GM12878 (cell line): ENCODE measurements around the gene SEL1L. TPM values are rescaled to one million over a fixed set of nuclear protein-coding genes. Genes with fewer than 3 reads are reported as not detected.
A peak's percentile ranks its signal among the peaks of the same experiment; 100 is the strongest.

Source experiments
- BCL3 ChIP-seq: IDR thresholded peaks from 2 replicates; pipeline ENCODE4 v1.6.1; 2011; ENCODE audit warnings: borderline replicate concordance, low read depth, mild to moderate bottlenecking, moderate library complexity, low read length; ENCODE audit not compliant: insufficient read depth, poor library complexity, severe bottlenecking
- ELK1 ChIP-seq: IDR thresholded peaks from 2 replicates; pipeline ENCODE4 v1.6.1; 2012; ENCODE audit warnings: low read depth, low read length, improper control_type of control experiment
- HDAC2 ChIP-seq: fragments of 200-600 bp; sonication (generic); IDR thresholded peaks from 2 replicates; pipeline ENCODE4 v1.6.1; 2017
- HSF1 ChIP-seq: fragments of 150-350 bp; IDR thresholded peaks from 2 replicates; pipeline ENCODE4 v1.6.1; 2014; ENCODE audit warnings: mild to moderate bottlenecking, low read depth, low read length
- JUND ChIP-seq: IDR thresholded peaks from 2 replicates; pipeline ENCODE4 v1.6.1; 2012; ENCODE audit warnings: low read depth, mild to moderate bottlenecking, low read length, improper control_type of control experiment, moderate library complexity
- PRDM15 ChIP-seq: fragments of 450-650 bp; formaldehyde crosslinking; IDR thresholded peaks from 2 replicates; pipeline ENCODE4 v1.4.0; 2020; ENCODE audit warnings: mild to moderate bottlenecking, moderate library complexity
- RAD51 ChIP-seq: fragments of 450-650 bp; IDR thresholded peaks from 2 replicates; pipeline ENCODE4 v1.6.1; 2016; ENCODE audit warnings: moderate library complexity, mild to moderate bottlenecking, inconsistent platforms
- RCOR1 ChIP-seq: conservative IDR thresholded peaks from 2 replicates; pipeline ENCODE4 v1.6.1; 2012; ENCODE audit warnings: low read depth, low read length, improper control_type of control experiment
- REST ChIP-seq: IDR thresholded peaks from 2 replicates; pipeline ENCODE4 v1.6.1; 2012; ENCODE audit warnings: mild to moderate bottlenecking, low read depth, low read length
- RFX5 ChIP-seq: IDR thresholded peaks from 2 replicates; pipeline ENCODE4 v1.6.1; 2011; ENCODE audit warnings: low read depth, low read length, improper control_type of control experiment
- TAF1 ChIP-seq: IDR thresholded peaks from 2 replicates; pipeline ENCODE4 v1.6.1; 2011; ENCODE audit warnings: mild to moderate bottlenecking, low read depth, low read length, borderline replicate concordance
- TARDBP ChIP-seq: IDR thresholded peaks from 2 replicates; pipeline ENCODE4 v1.6.1; 2016; ENCODE audit warnings: borderline replicate concordance
- ZBTB4 ChIP-seq: fragments of 450-650 bp; formaldehyde crosslinking; IDR thresholded peaks from 2 replicates; pipeline ENCODE4 v1.4.0; 2022; ENCODE audit warnings: mild to moderate bottlenecking, moderate library complexity
- ZNF207 ChIP-seq: fragments of 450-650 bp; IDR thresholded peaks from 2 replicates; pipeline ENCODE4 v1.6.1; 2014; ENCODE audit warnings: antibody characterized with exemption, mild to moderate bottlenecking, borderline replicate concordance
- polyA plus RNA-seq, 11 experiments: library from polyadenylated mRNA; depleted of rRNA in 4 of 11; unstranded in 6 of 11; stranded (reverse) in 5 of 11; fragments of >200 nt; fragmentation: Nextera tagmentation in 4 of 11; fragmentation: Illumina TruSeq in 1 of 11; extraction: Ambion mirVana in 4 of 11; extraction: Trizol in 1 of 11; gene quantifications; 1 replicate in 1 of 11; 2 replicates in 10 of 11; pipeline versions ENCODE4 v1.2.1 to v1.2.3, GENCODE V29; 2011 to 2016; ENCODE audit warnings: inconsistent platforms in 2 of 11, missing spikeins in 2 of 11, low read depth in 1 of 11
- total RNA-seq, 4 experiments: library from RNA; depleted of rRNA in 3 of 4; stranded (reverse); fragments of >200 nt in 3 of 4; fragmentation: Illumina TruSeq in 1 of 4; extraction: Trizol in 1 of 4; gene quantifications; 2 replicates each; pipeline versions ENCODE4 v1.2.1 to v1.2.3, GENCODE V29; 2013 to 2021

Gene SEL1L
- total and polyA plus RNA-seq, 10 of the 15 experiments (the other 5 are each of a cell fraction or from before 2014, with no cell fraction given): 13.4 to 57.2 (median 31.7) TPM

- no peak for TF ChIP-seq ZBTB4 (CRISPR knock-in tag)
- no peak for TF ChIP-seq ZNF207
- TF ChIP-seq JUND: no peak
- no peak for TF ChIP-seq RFX5
- no peak for TF ChIP-seq ELK1
- TF ChIP-seq HDAC2: no peak
- TF ChIP-seq REST: no peak
- TF ChIP-seq RCOR1: no peak
- no peak for TF ChIP-seq TAF1
- TF ChIP-seq RAD51: peak; percentile 51; the same call in 1 of the 2 replicates
- no peak for TF ChIP-seq HSF1
- TF ChIP-seq PRDM15 (CRISPR knock-in tag): no peak
- TF ChIP-seq TARDBP: no peak
- TF ChIP-seq BCL3: no peak
Measured at GRCh38 chr14:81535396-81536164, 1.9 kb upstream of the SEL1L start (continued).
